Posterior cingulate gyrus (tissue), 11 donors: ENCODE measurements around the gene XYLT1.

Experiments
- DNase-seq, 10 donors: peaks; one replicate each; pipeline versions ENCODE4 v3.0.0 to v3.0.0-alpha.2; 2020 to 2021; ENCODE audit warnings: mixed read lengths in 3 of 10
- intact Hi-C: fragments of 100-400 bp; cut with DNase I; formaldehyde crosslinking; loops from one replicate; pipeline ENCODE4 v1.15.1; 2023

XYLT1 gene

DNA sequence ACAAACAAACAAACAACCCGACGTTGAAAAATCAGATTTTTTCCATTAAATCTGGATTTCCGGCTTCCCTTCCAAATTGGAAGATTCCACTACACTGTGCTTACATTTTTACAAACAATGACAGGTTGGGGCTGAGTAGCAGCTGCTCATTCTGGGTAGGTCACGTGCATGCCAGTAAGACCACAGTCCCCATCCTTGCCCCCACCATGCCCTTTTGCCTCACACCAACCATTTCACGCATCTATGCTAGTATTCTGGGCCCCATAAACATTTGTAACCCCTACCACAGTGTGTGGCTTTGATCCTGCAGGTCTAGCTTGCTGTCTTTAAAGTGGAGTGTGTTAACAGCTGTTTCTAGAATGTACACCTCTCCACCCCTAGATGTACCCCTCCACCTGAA is 366.1 kb downstream of the XYLT1 start:
- intact Hi-C loops, result no loop called here
- DNase-seq, result no peak

GRCh38 chr16:17103216-17103615 is 367.5 kb downstream of the XYLT1 start:
- intact Hi-C loops, result no loop called here
- DNase-seq, result no peak

DNA sequence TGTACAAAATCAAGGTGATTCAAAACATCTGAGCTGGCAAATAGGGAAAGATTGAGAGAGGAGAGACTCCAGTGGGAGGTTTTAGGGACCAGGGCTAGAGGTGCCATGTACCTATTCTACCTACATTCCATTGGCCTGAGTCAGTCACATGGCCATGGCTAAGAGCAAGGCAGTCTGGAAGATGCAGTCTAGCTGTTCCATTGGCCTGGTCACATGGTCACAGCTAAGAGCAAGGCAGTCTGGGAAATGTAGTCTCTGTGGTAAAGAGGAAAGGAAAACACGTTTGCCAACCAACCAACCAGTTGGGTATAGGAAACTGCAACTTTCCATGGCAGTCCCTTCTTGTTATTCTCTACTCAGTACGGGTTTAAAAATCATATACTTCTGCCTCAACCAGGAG is 369.1 kb downstream of the XYLT1 start:
- intact Hi-C loops, result no loop called here
- DNase-seq, result no peak

DNA sequence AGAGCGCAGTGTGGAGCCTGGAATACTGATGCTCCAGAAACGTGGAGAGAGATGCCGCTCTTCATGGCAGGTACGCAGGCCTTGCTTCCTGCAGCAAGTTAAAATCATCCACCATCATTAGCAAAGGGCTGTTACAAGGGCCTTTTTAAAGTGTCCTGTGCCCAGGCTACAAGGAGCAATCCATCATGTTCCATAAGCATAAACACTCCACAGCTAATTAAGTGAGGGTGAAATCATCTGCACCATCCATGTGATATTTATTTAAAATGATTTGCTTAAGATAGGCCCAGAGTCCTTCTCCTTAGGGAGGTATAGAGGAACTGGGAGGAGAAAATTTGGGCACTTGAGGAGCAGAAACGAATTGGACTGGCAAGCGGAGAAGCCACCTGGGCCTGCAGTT is 372.1 kb downstream of the XYLT1 start:
- intact Hi-C loops, result no loop called here
- DNase-seq, result no peak

DNA sequence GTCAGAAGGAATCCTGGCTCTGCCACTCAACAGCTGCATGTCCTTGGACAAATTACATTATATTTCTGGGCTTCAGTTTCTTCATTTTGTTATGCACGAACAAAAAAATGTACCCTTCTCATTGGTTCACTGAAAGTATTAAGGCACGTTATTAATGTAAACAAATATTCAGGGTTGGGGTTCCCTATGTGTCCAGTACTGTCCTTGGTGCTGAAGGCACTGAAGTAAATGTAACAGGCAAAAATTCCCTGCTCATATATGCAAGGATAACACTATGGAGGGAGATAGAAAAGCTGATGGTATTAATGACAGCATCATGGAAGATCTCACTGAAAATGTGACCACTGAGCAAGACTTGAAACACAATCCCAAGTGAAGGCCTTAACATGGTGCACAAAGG is 386.6 kb downstream of the XYLT1 start:
- DNase-seq, result no peak

DNA sequence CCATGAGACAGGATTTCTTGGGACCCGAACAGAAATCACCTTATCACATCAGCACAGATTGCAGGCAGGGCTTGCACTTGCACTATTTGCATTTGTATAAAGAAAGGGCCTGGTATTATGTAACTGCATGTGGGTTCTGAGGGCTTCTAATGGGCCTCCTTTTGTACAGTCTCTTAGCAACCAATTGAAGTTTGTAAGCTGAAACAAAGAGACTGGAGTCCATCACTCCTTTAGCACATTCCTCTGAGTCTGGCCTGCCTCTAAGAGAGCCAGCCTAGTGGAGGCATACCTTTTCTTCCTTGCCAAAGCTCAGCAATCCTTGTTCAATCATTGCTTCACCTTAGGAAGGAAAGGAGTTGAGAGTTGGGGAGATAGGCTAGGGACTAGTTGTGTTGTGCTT is 387.1 kb downstream of the XYLT1 start:
- intact Hi-C loops, result no loop called here
- DNase-seq, result no peak

More for the DNA sequence above, 386.6 kb downstream of the XYLT1 start:
- intact Hi-C loops, result no loop called here

- intact Hi-C loops, result no loop called here
- no peak for DNase-seq
Observed at GRCh38 chr16:17082095-17082882, 388.5 kb downstream of the XYLT1 start.

DNA sequence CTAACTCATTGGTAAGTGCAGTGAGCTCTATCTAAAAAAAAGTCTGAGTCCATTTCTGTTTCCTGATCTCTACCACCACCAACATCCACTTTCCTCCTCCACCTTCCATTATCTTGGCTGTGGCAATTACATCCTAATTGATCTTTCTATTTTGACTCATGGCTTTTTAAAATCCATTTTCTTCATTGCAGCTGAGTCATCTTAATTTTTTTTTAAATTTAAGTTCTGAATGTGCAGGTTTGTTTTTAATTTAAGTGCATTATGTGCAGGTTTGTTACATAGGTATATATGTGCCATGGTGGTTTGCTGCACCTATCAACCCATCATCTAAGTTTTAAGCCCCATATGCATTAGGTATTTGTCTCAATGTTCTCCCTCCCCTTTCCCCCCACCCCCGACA is 390.7 kb downstream of the XYLT1 start:
- intact Hi-C loops, result no loop called here

GRCh38 chr16:17078931-17079631 is 391.7 kb downstream of the XYLT1 start:
- intact Hi-C loops, result no loop called here
- no peak for DNase-seq

More for the DNA sequence above, 390.7 kb downstream of the XYLT1 start:
- no peak for DNase-seq

- intact Hi-C loops, result no loop called here
- DNase-seq, result no peak
Observed at GRCh38 chr16:17076818-17077498, 393.8 kb downstream of the XYLT1 start.

- DNase-seq, result no peak
- intact Hi-C loops, result no loop called here
Observed at GRCh38 chr16:17076092-17076754, 394.5 kb downstream of the XYLT1 start.

DNA sequence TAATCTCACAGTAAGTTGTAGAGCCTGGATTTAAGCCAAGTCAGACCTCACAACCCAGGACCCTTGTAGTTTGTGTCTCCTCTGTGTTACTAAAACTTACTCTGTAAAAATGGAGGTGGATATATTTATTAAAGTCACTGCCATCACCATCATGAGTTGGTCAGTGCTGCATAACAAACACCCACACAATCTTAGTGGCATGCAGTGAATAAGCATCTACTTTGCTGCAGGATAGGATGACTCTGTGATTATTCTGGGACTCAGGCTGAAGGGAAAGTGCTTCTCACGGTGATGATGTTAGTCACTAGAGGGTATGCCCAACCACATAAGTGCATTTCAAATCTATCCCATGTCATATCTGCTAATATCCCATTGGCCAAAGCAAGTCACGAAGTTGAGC is 398.7 kb downstream of the XYLT1 start:
- intact Hi-C loops, result no loop called here
- no peak for DNase-seq

- intact Hi-C loops, result no loop called here
- peak in 8 of 10 donors; percentile 21 to 88 (median 43) for DNase-seq
Observed at GRCh38 chr16:17070882-17071592, 399.7 kb downstream of the XYLT1 start.

GRCh38 chr16:17069681-17070080 is 401.1 kb downstream of the XYLT1 start:
- DNase-seq, result no peak
- intact Hi-C loops, result no loop called here

DNA sequence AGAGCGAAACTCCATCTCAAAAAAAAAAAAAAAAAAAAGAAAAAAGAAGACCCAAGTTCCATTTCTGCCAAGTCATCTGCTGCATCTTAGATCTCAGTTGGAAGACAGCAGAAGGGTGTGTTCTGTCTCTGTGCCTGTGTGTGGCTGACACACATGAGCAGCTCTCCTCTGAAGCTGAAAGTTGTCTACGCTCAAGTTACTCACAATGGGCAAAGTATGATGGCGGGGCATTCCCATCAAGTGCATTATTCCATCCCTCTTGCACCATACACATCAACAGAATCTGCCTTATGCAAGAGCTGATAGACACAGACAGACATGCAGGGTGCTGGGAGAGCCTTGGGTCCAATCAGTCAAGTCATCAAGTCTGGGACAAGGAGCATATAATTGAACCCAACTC is 402.2 kb downstream of the XYLT1 start:
- intact Hi-C loops, result no loop called here

DNA sequence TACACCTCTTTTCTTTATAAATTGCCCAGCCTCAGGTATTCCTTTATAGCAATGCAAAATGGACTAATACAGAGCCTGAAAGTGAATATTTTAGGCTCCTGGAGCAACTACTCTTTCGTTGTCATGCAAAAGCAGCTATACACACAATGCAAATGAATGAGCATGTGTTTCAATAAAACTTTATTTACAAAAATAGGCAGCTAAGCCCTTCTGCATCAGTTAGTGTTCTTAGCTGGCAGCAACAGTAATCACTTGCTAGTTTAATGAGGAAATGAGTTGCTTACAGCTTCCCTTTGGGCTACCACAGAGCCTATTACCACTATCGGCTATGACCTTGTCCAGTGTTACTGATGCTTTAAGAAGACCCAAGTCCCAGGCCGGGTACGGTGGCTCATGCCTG is 402.9 kb downstream of the XYLT1 start:
- no peak for DNase-seq
- intact Hi-C loops, result no loop called here

More for the DNA sequence above, 402.2 kb downstream of the XYLT1 start:
- DNase-seq, result no peak

- intact Hi-C loops, result no loop called here
- DNase-seq, result peak in 6 of 10 donors; percentile 21 to 88 (median 54)
Observed at GRCh38 chr16:17063201-17064139, 407.3 kb downstream of the XYLT1 start.

GRCh38 chr16:17062676-17063075 is 408.1 kb downstream of the XYLT1 start:
- intact Hi-C loops, result no loop called here
- no peak for DNase-seq

GRCh38 chr16:17061326-17061725 is 409.4 kb downstream of the XYLT1 start:
- intact Hi-C loops, result no loop called here
- no peak for DNase-seq
